Thyroid gland (tissue), 4 donors: ENCODE data around the gene STX8. TPM values are rescaled to one million over a fixed set of nuclear protein-coding genes. Genes with fewer than 3 reads are reported as not detected.
A peak's percentile ranks its signal among the peaks of the same experiment; 100 is the strongest.

Experiments
- DNase-seq, 2 donors: peaks; one replicate each; pipeline ENCODE4 v3.0.0-alpha.2; 2019
- H3K27ac ChIP-seq, 3 donors: fragments of 200-600 bp; sonication (generic); 1 replicate in 2 of 3; 2 replicates in 1 of 3; pipeline ENCODE4 v1.5.1; 2016 to 2019; ENCODE audit warnings: mild to moderate bottlenecking in 1 of 3, moderate library complexity in 1 of 3
- H3K27me3 ChIP-seq: fragments of 200-600 bp; sonication (generic); one replicate; pipeline ENCODE4 v1.5.1; 2019
- H3K36me3 ChIP-seq, 2 donors: fragments of 200-600 bp; sonication (generic); one replicate each; pipeline ENCODE4 v1.5.1; 2016 to 2019
- H3K4me1 ChIP-seq, 2 donors: fragments of 200-600 bp; sonication (generic); one replicate each; pipeline ENCODE4 v1.5.1; 2017 to 2019
- H3K4me3 ChIP-seq, 3 donors: fragments of 200-600 bp; sonication (generic); replicated peaks in 1 of 3; 1 replicate in 2 of 3; 2 replicates in 1 of 3; pipeline ENCODE4 v1.5.1; 2016; ENCODE audit warnings: mild to moderate bottlenecking in 1 of 3
- H3K9me3 ChIP-seq: fragments of 200-600 bp; sonication (generic); one replicate; pipeline ENCODE4 v1.5.1; 2017
- POLR2A ChIP-seq, 2 donors: fragments of 450-650 bp; IDR thresholded peaks; one replicate each; pipeline ENCODE4 v1.6.1; 2017; ENCODE audit warnings: antibody characterized with exemption in 2 of 2, mild to moderate bottlenecking in 2 of 2, moderate library complexity in 1 of 2
- WGBS, 2 donors: methylation state at CpG; one replicate each; pipeline ENCODE4 v1.1.5; 2017; 5-methylcytosine and 5-hydroxymethylcytosine counted together
- intact Hi-C: fragments of 100-400 bp; cut with DNase I; formaldehyde crosslinking; loops from one replicate; pipeline ENCODE4 v1.15.1; 2023
- total RNA-seq, 4 donors: library from RNA; depleted of rRNA; stranded (reverse); fragments of >200 nt; gene quantifications; one replicate each; pipeline ENCODE4 v1.2.3, GENCODE V29; 2016
- TF ChIP-seq, protein P1 (sequence below), 6 experiments: fragments of 200-600 bp in 3 of 6; fragments of 450-650 bp in 3 of 6; sonication (generic) in 3 of 6; IDR thresholded peaks; one replicate each; pipeline ENCODE4 v1.5.1; 2016 to 2019; ENCODE audit warnings: antibody characterized with exemption in 6 of 6, mild to moderate bottlenecking in 2 of 6, inconsistent platforms in 1 of 6, moderate library complexity in 1 of 6

STX8 gene
- total RNA-seq, 4 donors from 2014 or later, result 67.6 to 88.9 (median 72.7) TPM

GRCh38 chr17:9239793-9240658, 335.6 kb downstream of the STX8 start:
- Histone ChIP-seq H3K4me3 (peak overlapping the region in 2 of 3 donors; percentile 27 to 43), H3K36me3 (no peaks in the 10 kb centered on the region), H3K27ac (peak overlapping the region; percentile 90 to 93 (median 90)), H3K27me3 (no peaks in the 10 kb centered on the region), H3K9me3 (no peaks in the 10 kb centered on the region), H3K4me1 (peaks cover 21 to 28% of the 10 kb centered on the region in 2 donors)
- peak in 1 of 2 donors; percentile 41 for TF ChIP-seq POLR2A (IDR thresholded peaks at IDR 0.05)
- TF ChIP-seq, protein P1, sequence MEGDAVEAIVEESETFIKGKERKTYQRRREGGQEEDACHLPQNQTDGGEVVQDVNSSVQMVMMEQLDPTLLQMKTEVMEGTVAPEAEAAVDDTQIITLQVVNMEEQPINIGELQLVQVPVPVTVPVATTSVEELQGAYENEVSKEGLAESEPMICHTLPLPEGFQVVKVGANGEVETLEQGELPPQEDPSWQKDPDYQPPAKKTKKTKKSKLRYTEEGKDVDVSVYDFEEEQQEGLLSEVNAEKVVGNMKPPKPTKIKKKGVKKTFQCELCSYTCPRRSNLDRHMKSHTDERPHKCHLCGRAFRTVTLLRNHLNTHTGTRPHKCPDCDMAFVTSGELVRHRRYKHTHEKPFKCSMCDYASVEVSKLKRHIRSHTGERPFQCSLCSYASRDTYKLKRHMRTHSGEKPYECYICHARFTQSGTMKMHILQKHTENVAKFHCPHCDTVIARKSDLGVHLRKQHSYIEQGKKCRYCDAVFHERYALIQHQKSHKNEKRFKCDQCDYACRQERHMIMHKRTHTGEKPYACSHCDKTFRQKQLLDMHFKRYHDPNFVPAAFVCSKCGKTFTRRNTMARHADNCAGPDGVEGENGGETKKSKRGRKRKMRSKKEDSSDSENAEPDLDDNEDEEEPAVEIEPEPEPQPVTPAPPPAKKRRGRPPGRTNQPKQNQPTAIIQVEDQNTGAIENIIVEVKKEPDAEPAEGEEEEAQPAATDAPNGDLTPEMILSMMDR (IDR thresholded peaks at IDR 0.05), result no peak
- 1 to 12% methylated on average over 14 to 24 of the region's 84 CpGs for WGBS, 2 donors
- intact Hi-C loops, result no loop called here
- DNase-seq, result peak; percentile 77 to 81

DNA sequence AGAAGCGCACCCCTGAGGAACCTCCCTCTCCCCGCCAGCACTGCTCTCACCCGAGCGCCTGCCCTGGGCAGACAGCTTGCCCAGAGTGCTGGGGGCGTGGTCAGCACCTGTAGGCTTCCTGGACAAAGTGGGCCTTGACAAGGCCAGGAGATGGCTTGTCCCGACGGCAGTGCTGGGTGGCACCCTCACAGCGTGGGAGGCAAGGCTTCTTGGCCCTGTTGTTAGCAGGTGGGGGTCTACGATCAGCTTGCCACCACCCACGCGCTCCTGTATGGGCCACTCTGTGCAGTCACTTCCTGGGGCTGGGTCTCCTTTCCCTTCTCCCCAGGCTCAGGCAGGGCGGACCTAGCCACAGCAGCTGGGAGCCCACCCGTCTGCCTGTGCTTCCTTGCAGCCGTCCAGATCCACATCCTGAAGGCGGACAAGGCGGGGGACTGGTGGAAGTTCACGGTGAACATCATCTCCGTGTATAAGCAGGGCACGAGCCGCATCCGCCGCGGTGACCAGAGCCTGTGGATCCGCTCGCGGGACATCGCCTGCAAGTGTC, 336.3 kb downstream of the STX8 start:
- Histone ChIP-seq H3K4me3 (peak overlapping the region in 2 of 3 donors; percentile 12 to 23), H3K27me3 (no peaks in the 10 kb centered on the region), H3K36me3 (no peaks in the 10 kb centered on the region), H3K9me3 (no peaks in the 10 kb centered on the region), H3K4me1 (peaks cover 17 to 26% of the 10 kb centered on the region in 2 donors), H3K27ac (peak overlapping the region in 2 of 3 donors; percentile 49 to 70)
- DNase-seq, result peak; percentile 31 to 39
- intact Hi-C loops, result no loop called here
- TF ChIP-seq, protein P1 (IDR thresholded peaks at IDR 0.05), result no peak
- no peak for TF ChIP-seq POLR2A (IDR thresholded peaks at IDR 0.05)
- WGBS, 2 donors, result 39 to 67% methylated on average over 1 to 12 of the region's 27 CpGs

GRCh38 chr17:9238340-9239245, 337.0 kb downstream of the STX8 start:
- H3K4me3 ChIP-seq, result no peak overlapping the region
- H3K9me3 ChIP-seq, result no peaks in the 10 kb centered on the region
- no peaks in the 10 kb centered on the region for H3K36me3 ChIP-seq
- 86 to 88% methylated on average over 12 of the region's 12 CpGs for WGBS, 2 donors
- TF ChIP-seq, protein P1 (IDR thresholded peaks at IDR 0.05), result no peak
- no peak for TF ChIP-seq POLR2A (IDR thresholded peaks at IDR 0.05)
- H3K27me3 ChIP-seq, result no peaks in the 10 kb centered on the region
- intact Hi-C loops, result no loop called here
- H3K4me1 ChIP-seq, result peaks cover 17 to 21% of the 10 kb centered on the region in 2 donors
- DNase-seq, result no peak
- peak overlapping the region in 1 of 3 donors; percentile 70 for H3K27ac ChIP-seq

GRCh38 chr17:9237661-9238301, 337.8 kb downstream of the STX8 start:
- H3K27ac ChIP-seq, result no peak overlapping the region
- no peak overlapping the region for H3K4me3 ChIP-seq
- H3K36me3 ChIP-seq, result no peaks in the 10 kb centered on the region
- no peak for DNase-seq
- H3K9me3 ChIP-seq, result no peaks in the 10 kb centered on the region
- WGBS, 2 donors, result 80 to 89% methylated on average over 10 to 11 of the region's 13 CpGs
- no peaks in the 10 kb centered on the region for H3K27me3 ChIP-seq
- TF ChIP-seq POLR2A (IDR thresholded peaks at IDR 0.05), result no peak
- TF ChIP-seq, protein P1 (IDR thresholded peaks at IDR 0.05), result no peak
- intact Hi-C loops, result no loop called here
- H3K4me1 ChIP-seq, result peaks cover 17 to 21% of the 10 kb centered on the region in 2 donors
